DOHH2 (cell line): ENCODE measurements around the gene TFCP2L1.

Experiments used
- H3F3A ChIP-seq: fragments of 200-600 bp; sonication (generic), shearing (Covaris generic); 2 replicates; pipeline ENCODE4 v1.6.0; 2016; ENCODE audit warnings: antibody characterized with exemption, mild to moderate bottlenecking; ENCODE audit not compliant: control insufficient read depth, insufficient read depth
- H3K27ac ChIP-seq: fragments of 200-600 bp; sonication (generic); 2 replicates; pipeline ENCODE4 v1.5.1; 2014; ENCODE audit warnings: low read depth, mild to moderate bottlenecking, low read length, moderate library complexity
- H3K27me3 ChIP-seq: fragments of 200-600 bp; sonication (generic); 2 replicates; pipeline ENCODE4 v1.6.1; 2014; ENCODE audit warnings: mild to moderate bottlenecking, low read length, mixed read lengths; ENCODE audit not compliant: control insufficient read depth
- H3K36me3 ChIP-seq: fragments of 200-600 bp; sonication (generic); 2 replicates; pipeline ENCODE4 v1.6.1; 2014; ENCODE audit warnings: mild to moderate bottlenecking, low read length, moderate library complexity, mixed read lengths; ENCODE audit not compliant: control insufficient read depth
- H3K4me1 ChIP-seq: fragments of 200-600 bp; sonication (generic); 2 replicates; pipeline ENCODE4 v1.6.1; 2014; ENCODE audit warnings: mild to moderate bottlenecking, low read length, mixed read lengths; ENCODE audit not compliant: control insufficient read depth
- H3K4me2 ChIP-seq: fragments of 200-600 bp; sonication (generic); 2 replicates; pipeline ENCODE4 v1.6.0; 2014; ENCODE audit warnings: mild to moderate bottlenecking, low read length, moderate library complexity
- H3K4me3 ChIP-seq: fragments of 200-600 bp; sonication (generic); 2 replicates; pipeline ENCODE4 v1.5.1; 2014; ENCODE audit warnings: mild to moderate bottlenecking, low read length, mixed read lengths
- H3K79me2 ChIP-seq: fragments of 200-600 bp; sonication (generic); 2 replicates; pipeline ENCODE4 v1.6.1; 2014; ENCODE audit warnings: mild to moderate bottlenecking, low read length, mixed read lengths; ENCODE audit not compliant: control insufficient read depth
- H3K9me2 ChIP-seq: fragments of 200-600 bp; sonication (generic); replicated peaks from 2 replicates; pipeline ENCODE4 v1.6.1; 2014; ENCODE audit warnings: mild to moderate bottlenecking, low read length, mixed read lengths; ENCODE audit not compliant: control insufficient read depth
- H3K9me3 ChIP-seq: fragments of 200-600 bp; sonication (generic); 2 replicates; pipeline ENCODE4 v1.6.1; 2014; ENCODE audit warnings: antibody characterized with exemption, low read length, mixed read lengths; ENCODE audit not compliant: control insufficient read depth, insufficient read depth
- H4K20me1 ChIP-seq: fragments of 200-600 bp; sonication (generic); 2 replicates; pipeline ENCODE4 v1.6.0; 2014; ENCODE audit warnings: low read depth, mild to moderate bottlenecking, antibody characterized with exemption, low read length, moderate library complexity; ENCODE audit not compliant: control insufficient read depth, insufficient read depth
- EZH2phosphoT487 ChIP-seq: fragments of 200-600 bp; sonication (generic); IDR thresholded peaks from 2 replicates; pipeline ENCODE4 v1.6.1; 2017; ENCODE audit warnings: borderline replicate concordance, mild to moderate bottlenecking, antibody characterized with exemption, low read length, moderate library complexity, mixed read lengths
- TF ChIP-seq, protein P1 (sequence below): fragments of 200-600 bp; sonication (generic); IDR thresholded peaks from one replicate; pipeline ENCODE4 v1.5.1; 2014; ENCODE audit warnings: antibody characterized with exemption, mild to moderate bottlenecking, low read depth, low read length; ENCODE audit not compliant: poor library complexity, severe bottlenecking

TFCP2L1 gene

DNA sequence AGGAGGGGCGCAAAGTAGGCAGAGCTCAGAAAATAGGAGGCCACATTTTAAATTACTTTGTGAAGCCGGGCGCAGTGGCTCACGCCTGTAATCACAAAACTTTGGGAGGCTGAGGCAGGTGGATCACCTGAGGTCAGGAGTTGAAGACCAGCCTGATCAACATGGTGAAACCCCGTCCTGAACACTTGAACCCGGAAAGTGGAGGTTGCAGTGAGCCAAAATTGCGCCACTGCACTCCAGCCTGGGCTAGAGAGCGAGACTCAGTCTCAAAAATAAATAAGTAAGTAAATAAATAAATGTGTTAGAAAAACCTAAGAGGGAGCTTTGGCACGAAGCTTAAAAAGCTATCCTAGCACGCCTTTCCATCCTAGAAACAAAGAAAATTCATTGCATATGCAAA is 105.5 kb downstream of the TFCP2L1 start:
- H3K36me3 ChIP-seq: no peaks in the 10 kb centered on the region

DNA sequence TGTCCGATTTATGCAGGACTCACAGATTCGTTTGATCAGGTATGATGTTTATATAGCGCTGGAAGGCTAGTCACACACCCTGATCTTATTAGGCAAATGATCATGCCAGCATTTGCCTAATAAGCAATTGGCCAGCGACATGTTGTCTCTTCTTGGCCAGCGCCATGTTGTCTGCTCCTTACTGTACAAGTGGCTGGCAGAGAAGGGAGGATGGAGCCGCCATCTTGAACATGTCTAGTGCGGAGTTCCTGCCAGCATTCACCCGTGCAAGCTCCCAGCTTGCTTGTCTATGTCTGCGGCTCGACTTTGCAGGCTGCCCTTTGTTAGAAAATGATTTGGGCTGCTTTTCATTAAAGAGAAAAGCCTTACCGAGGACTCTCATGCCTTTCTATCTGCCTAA is 106.3 kb downstream of the TFCP2L1 start:
- no peaks in the 10 kb centered on the region for H3K36me3 ChIP-seq
- no peaks in the 10 kb centered on the region for H4K20me1 ChIP-seq
- H3K4me3 ChIP-seq: no peak overlapping the region
- TF ChIP-seq, protein P1, sequence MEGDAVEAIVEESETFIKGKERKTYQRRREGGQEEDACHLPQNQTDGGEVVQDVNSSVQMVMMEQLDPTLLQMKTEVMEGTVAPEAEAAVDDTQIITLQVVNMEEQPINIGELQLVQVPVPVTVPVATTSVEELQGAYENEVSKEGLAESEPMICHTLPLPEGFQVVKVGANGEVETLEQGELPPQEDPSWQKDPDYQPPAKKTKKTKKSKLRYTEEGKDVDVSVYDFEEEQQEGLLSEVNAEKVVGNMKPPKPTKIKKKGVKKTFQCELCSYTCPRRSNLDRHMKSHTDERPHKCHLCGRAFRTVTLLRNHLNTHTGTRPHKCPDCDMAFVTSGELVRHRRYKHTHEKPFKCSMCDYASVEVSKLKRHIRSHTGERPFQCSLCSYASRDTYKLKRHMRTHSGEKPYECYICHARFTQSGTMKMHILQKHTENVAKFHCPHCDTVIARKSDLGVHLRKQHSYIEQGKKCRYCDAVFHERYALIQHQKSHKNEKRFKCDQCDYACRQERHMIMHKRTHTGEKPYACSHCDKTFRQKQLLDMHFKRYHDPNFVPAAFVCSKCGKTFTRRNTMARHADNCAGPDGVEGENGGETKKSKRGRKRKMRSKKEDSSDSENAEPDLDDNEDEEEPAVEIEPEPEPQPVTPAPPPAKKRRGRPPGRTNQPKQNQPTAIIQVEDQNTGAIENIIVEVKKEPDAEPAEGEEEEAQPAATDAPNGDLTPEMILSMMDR: no peak
- no peak for TF ChIP-seq EZH2phosphoT487
- H3K79me2 ChIP-seq: no peaks in the 10 kb centered on the region
- H3K27ac ChIP-seq: no peak overlapping the region
- no peak overlapping the region for H3K4me2 ChIP-seq
- no peaks in the 10 kb centered on the region for H3K9me2 ChIP-seq
- H3K9me3 ChIP-seq: no peaks in the 10 kb centered on the region
- no peaks in the 10 kb centered on the region for H3K27me3 ChIP-seq
- H3F3A ChIP-seq: no peaks in the 10 kb centered on the region
- no peaks in the 10 kb centered on the region for H3K4me1 ChIP-seq

More for the DNA sequence above, 105.5 kb downstream of the TFCP2L1 start:
- no peaks in the 10 kb centered on the region for H3K27me3 ChIP-seq
- TF ChIP-seq, protein P1: no peak
- TF ChIP-seq EZH2phosphoT487: no peak
- H3K27ac ChIP-seq: no peak overlapping the region
- no peaks in the 10 kb centered on the region for H3K9me3 ChIP-seq
- no peaks in the 10 kb centered on the region for H3K4me1 ChIP-seq
- H3F3A ChIP-seq: no peaks in the 10 kb centered on the region
- no peak overlapping the region for H3K4me2 ChIP-seq
- H4K20me1 ChIP-seq: no peaks in the 10 kb centered on the region
- H3K9me2 ChIP-seq: no peaks in the 10 kb centered on the region
- H3K79me2 ChIP-seq: no peaks in the 10 kb centered on the region
- H3K4me3 ChIP-seq: no peak overlapping the region

DNA sequence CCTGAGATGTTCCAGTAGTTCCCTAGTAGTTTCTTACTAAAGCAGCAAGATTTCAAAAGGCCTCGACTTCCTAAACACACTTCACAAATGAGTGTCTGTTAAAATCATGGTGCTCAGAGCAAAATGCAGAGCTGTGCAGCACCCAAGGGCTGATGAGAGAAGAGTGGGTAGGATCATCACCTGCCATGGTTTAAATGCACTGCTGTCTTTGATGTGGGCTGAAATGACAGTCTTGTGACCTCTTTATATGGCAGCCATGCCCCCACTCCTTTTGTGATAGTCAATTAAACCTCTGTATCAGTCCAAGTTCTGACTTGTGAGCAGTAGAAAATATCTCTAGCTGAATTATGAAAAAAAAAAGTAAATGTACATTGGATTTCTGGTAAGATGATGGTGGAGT is 107.1 kb downstream of the TFCP2L1 start:
- Histone ChIP-seq H3K79me2 (no peaks in the 10 kb centered on the region), H3K36me3 (no peaks in the 10 kb centered on the region)

GRCh38 chr2:121175326-121175725 is 109.7 kb downstream of the TFCP2L1 start:
- Histone ChIP-seq H4K20me1 (no peaks in the 10 kb centered on the region), H3K27ac (no peak overlapping the region), H3K9me3 (no peaks in the 10 kb centered on the region), H3K9me2 (no peaks in the 10 kb centered on the region), H3F3A (no peaks in the 10 kb centered on the region), H3K27me3 (no peaks in the 10 kb centered on the region), H3K4me2 (no peak overlapping the region), H3K36me3 (no peaks in the 10 kb centered on the region), H3K79me2 (no peaks in the 10 kb centered on the region), H3K4me1 (no peaks in the 10 kb centered on the region), H3K4me3 (no peak overlapping the region)
- no peak for TF ChIP-seq EZH2phosphoT487
- TF ChIP-seq, protein P1: no peak

More for the DNA sequence above, 107.1 kb downstream of the TFCP2L1 start:
- H3K4me2 ChIP-seq: no peak overlapping the region
- H3K27ac ChIP-seq: no peak overlapping the region
- no peaks in the 10 kb centered on the region for H4K20me1 ChIP-seq
- no peaks in the 10 kb centered on the region for H3K27me3 ChIP-seq
- H3K4me3 ChIP-seq: no peak overlapping the region
- H3K9me2 ChIP-seq: no peaks in the 10 kb centered on the region
- no peaks in the 10 kb centered on the region for H3K4me1 ChIP-seq
- no peaks in the 10 kb centered on the region for H3F3A ChIP-seq
- H3K9me3 ChIP-seq: no peaks in the 10 kb centered on the region
- TF ChIP-seq EZH2phosphoT487: no peak
